Lung (tissue), 12 donors: Measurements from ENCODE around the gene IGFBP6. TPM values are rescaled to one million over a fixed set of nuclear protein-coding genes. Genes with fewer than 3 reads are reported as not detected.
"Not testable (repeated sequence)": the region's sequence is repeated elsewhere in the genome, so short reads cannot be mapped to it uniquely, and the experiment has no call there.

Source experiments
- ATAC-seq: fragments of 200-7000 bp; cut with Tn5 transposase; one replicate; pipeline ENCODE4 v1.9.1; 2020; ENCODE audit warnings: moderate number of reproducible peaks; ENCODE audit not compliant: insufficient read depth, low FRiP score
- DNase-seq, 3 donors: peaks; one replicate each; pipeline ENCODE4 v3.0.0-alpha.2; 2013 to 2017
- H3K27ac ChIP-seq, 2 donors: one replicate each; pipeline ENCODE4 v1.5.1; 2013; ENCODE audit warnings: mild to moderate bottlenecking in 2 of 2, moderate library complexity in 2 of 2, control low read depth in 1 of 2, inconsistent platforms in 1 of 2, low read depth in 1 of 2, low read length in 1 of 2
- H3K27me3 ChIP-seq, 3 donors: one replicate each; pipeline ENCODE4 v1.5.1; 2013; ENCODE audit warnings: low read length in 2 of 3; ENCODE audit not compliant: control insufficient read depth in 3 of 3, insufficient read depth in 3 of 3
- H3K36me3 ChIP-seq, 4 donors: one replicate each; pipeline ENCODE4 v1.5.1; 2013; ENCODE audit warnings: low read length in 4 of 4, mild to moderate bottlenecking in 1 of 4, moderate library complexity in 1 of 4; ENCODE audit not compliant: control insufficient read depth in 4 of 4, insufficient read depth in 4 of 4
- H3K4me1 ChIP-seq, 5 donors: one replicate each; pipeline ENCODE4 v1.5.1; 2013; ENCODE audit warnings: low read length in 5 of 5, mild to moderate bottlenecking in 2 of 5, moderate library complexity in 1 of 5; ENCODE audit not compliant: control insufficient read depth in 5 of 5, insufficient read depth in 5 of 5
- H3K4me3 ChIP-seq: one replicate; pipeline ENCODE4 v1.5.1; 2013; ENCODE audit warnings: mild to moderate bottlenecking, control low read depth, moderate library complexity
- H3K9ac ChIP-seq, 2 donors: one replicate each; pipeline ENCODE4 v1.5.1; 2013; ENCODE audit warnings: low read length in 2 of 2, control low read depth in 1 of 2; ENCODE audit not compliant: insufficient read depth in 1 of 2
- H3K9me3 ChIP-seq, 4 donors: one replicate each; pipeline ENCODE4 v1.5.1; 2013; ENCODE audit warnings: low read length in 3 of 4, mild to moderate bottlenecking in 1 of 4, moderate library complexity in 1 of 4; ENCODE audit not compliant: control insufficient read depth in 4 of 4, insufficient read depth in 3 of 4
- CTCF ChIP-seq: IDR thresholded peaks from 2 replicates; pipeline ENCODE4 v1.5.1; 2012; ENCODE audit warnings: mild to moderate bottlenecking; ENCODE audit errors: control extremely low read depth, extremely low read depth
- WGBS, 2 donors: extraction: QIAGEN DNeasy Blood & Tissue Kit; methylation state at CpG; one replicate each; pipeline ENCODE4 v1.1.7; 2013; 5-methylcytosine and 5-hydroxymethylcytosine counted together
- polyA plus RNA-seq, 2 donors: library from polyadenylated mRNA; stranded (reverse); fragments of 200-250 nt; gene quantifications; one replicate each; pipeline ENCODE4 v1.2.1, GENCODE V29; 2013
- total RNA-seq, 2 donors: library from RNA; depleted of rRNA in 1 of 2; stranded (reverse); fragments of >200 nt in 1 of 2; gene quantifications; one replicate each; pipeline ENCODE4 v1.2.1, GENCODE V29; 2014 to 2021
- donor health status: control.
- donor health status: control.
- donor health status: Bipolar disorder and iron deficiency.
- donor health status: healthy.
- donor health status: DM: yes; HTN: yes; CAD: no.

The IGFBP6 gene
- total and polyA plus RNA-seq, 4 donors: 15.9 to 75.0 (median 29.2) TPM

- H3K36me3 ChIP-seq: no peaks in the 10 kb centered on the region
- no peaks in the 10 kb centered on the region for H3K9me3 ChIP-seq
- no peak for ATAC-seq
- H3K9ac ChIP-seq: no peak overlapping the region
- H3K4me3 ChIP-seq: no peak overlapping the region
- WGBS, 2 donors: 80 to 94% methylated on average over 6 of the region's 6 CpGs
- H3K27ac ChIP-seq: no peak overlapping the region
- TF ChIP-seq CTCF: no peak
- no peaks in the 10 kb centered on the region for H3K27me3 ChIP-seq
- no peak for DNase-seq
- H3K4me1 ChIP-seq: peaks cover 0 to 21% (median 7%) of the 10 kb centered on the region in 5 donors
These were observed 5.7 kb upstream of the IGFBP6 start for GRCh38 chr12:53091756-53092155.

GRCh38 chr12:53093777-53094393 lies 3.6 kb upstream of the IGFBP6 start:
- Histone ChIP-seq H3K9me3 (no peaks in the 10 kb centered on the region), H3K4me1 (peaks cover 3 to 36% (median 13%) of the 10 kb centered on the region in 5 donors), H3K27ac (peak overlapping the region in 1 of 2 donors; percentile 8), H3K27me3 (no peaks in the 10 kb centered on the region), H3K36me3 (no peaks in the 10 kb centered on the region), H3K4me3 (no peak overlapping the region), H3K9ac (peak overlapping the region in 1 of 2 donors; percentile 1)
- 51 to 54% methylated on average over 6 of the region's 6 CpGs for WGBS, 2 donors
- DNase-seq: peak in 1 of 3 donors; percentile 34
- no peak for ATAC-seq
- TF ChIP-seq CTCF: no peak

- no peak for ATAC-seq
- Histone ChIP-seq H3K27ac (peak overlapping the region in 1 of 2 donors; percentile 8), H3K4me3 (no peak overlapping the region), H3K36me3 (no peaks in the 10 kb centered on the region), H3K9ac (no peak overlapping the region), H3K4me1 (peaks cover 6 to 41% (median 18%) of the 10 kb centered on the region in 5 donors), H3K27me3 (no peaks in the 10 kb centered on the region), H3K9me3 (no peaks in the 10 kb centered on the region)
- no peak for DNase-seq
- no peak for TF ChIP-seq CTCF
- WGBS, 2 donors: 87 to 91% methylated on average over 6 of the region's 6 CpGs
These were observed 3.1 kb upstream of the IGFBP6 start for GRCh38 chr12:53094394-53094787.

- H3K27ac ChIP-seq: not testable (repeated sequence)
These were observed 2.5 kb upstream of the IGFBP6 start for GRCh38 chr12:53094796-53095595.

GRCh38 chr12:53095596-53095895 lies 1.9 kb upstream of the IGFBP6 start:
- not testable (repeated sequence) for H3K9me3 ChIP-seq, DNase-seq
- 94 to 98% methylated on average over 3 of the region's 3 CpGs for WGBS, 2 donors

More at GRCh38 chr12:53094796-53095595, 2.5 kb upstream of the IGFBP6 start:
- H3K27me3 ChIP-seq, H3K4me3 ChIP-seq, H3K9me3 ChIP-seq, ATAC-seq, H3K36me3 ChIP-seq, H3K9ac ChIP-seq, DNase-seq: not testable (repeated sequence)
- WGBS, 2 donors: 94 to 97% methylated on average over 5 of the region's 5 CpGs
- H3K4me1 ChIP-seq: peaks cover 6 to 42% (median 18%) of the 10 kb centered on the region in 5 donors

More at GRCh38 chr12:53095596-53095895, 1.9 kb upstream of the IGFBP6 start:
- H3K9ac ChIP-seq, ATAC-seq, H3K27me3 ChIP-seq, H3K27ac ChIP-seq, H3K4me3 ChIP-seq, H3K36me3 ChIP-seq: not testable (repeated sequence)
- H3K4me1 ChIP-seq: peaks cover 6 to 42% (median 18%) of the 10 kb centered on the region in 5 donors
